ENCODE data around the gene PPP1R3F.

Gene PPP1R3F

DNA sequence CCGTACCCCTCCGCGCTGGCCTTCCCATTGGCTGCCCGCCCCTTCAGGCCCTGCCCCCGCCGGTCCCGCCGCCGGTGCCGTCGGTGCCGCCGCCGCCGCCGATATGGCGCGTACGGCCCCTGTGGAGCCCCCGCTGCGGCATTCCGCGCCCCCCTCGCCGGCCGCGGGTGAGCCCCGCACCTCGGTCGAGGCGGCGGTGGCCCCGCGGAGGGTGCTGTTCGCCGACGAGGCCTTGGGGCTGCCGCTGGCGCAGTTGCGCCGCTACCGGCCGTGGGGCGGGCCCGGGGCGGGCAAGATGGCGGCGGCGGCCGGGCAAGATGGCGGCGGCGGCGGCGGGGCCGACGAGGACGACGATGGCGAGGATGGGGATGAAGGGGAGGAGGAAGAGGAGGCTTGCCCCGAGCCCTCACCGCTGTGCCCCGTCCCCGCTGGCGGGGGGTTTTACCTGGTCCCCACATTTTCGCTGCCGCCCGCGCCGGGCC lies at the start of gene PPP1R3F:
TSS of gene PPP1R3F (plus strand) at position 27 of the 482 bp plus-strand sequence. CDS start at position 104, 77 bp downstream.
- DNase-seq = peak in 5 of 58 donors; percentile 15 to 48 (median 33)

GRCh38 chrX:49220100-49220499 lies 49.5 kb upstream of the PPP1R3F start:
- DNase-seq = no peak

DNA sequence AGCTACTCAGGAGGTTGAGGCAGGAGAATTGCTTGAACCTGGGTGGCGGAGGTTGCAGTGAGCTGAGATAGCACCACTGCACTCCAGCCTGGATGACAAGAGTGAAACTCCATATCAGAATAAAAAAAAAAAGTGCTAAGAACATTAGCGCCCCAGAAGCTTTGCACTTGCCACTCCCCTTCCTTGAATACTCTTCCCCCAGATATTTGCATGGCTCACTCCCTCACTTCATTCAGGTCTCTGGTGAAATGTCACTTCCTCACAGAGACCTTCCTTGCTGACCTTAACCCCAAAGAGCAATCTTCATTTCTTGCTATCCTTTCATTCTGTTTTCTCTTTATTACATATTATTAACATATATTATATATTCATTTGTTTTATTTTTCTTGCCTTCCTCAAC lies 47.7 kb upstream of the PPP1R3F start:
- DNase-seq = no peak

DNA sequence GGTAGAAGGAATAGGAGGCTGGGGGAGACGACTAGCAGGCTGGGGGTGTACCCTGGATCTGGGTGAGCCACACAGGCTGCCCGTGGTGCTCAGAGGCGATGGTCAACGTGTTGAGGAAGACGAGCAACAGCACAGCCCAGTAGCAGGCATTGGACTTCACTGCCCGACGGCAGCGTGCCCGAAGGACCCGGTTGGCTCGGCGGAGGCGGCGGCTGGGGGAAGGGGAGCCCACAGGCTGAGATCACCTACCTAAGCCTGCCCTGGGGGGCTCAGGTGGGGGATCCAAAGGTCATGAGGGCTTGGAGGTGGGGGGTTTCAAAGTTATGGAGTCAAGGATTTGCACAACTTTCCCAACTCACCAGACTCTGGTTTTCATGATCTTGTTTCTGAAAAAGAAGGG lies 43.7 kb upstream of the PPP1R3F start:
- DNase-seq = no peak

- no peak for DNase-seq
These were observed 42.6 kb upstream of the PPP1R3F start for GRCh38 chrX:49226946-49227345.

DNA sequence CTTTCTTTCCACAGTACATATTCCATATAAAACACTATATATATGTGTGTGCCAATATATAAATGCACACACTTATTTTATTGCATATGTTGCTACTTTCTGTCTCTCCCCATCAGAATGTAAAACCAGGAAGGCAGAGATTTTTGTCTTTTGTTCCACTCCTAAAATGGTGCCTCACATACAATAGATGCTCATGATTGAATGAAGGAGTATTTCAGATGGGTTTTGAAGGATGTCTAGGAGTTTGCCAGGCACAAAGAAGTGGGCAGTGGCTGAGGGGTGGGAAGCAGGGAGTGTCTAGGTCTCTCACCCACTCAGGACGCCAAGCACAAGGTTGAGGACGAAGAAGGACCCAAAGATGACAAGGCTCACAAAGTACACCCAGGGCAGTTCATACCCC lies 41.9 kb upstream of the PPP1R3F start:
- DNase-seq = no peak

DNA sequence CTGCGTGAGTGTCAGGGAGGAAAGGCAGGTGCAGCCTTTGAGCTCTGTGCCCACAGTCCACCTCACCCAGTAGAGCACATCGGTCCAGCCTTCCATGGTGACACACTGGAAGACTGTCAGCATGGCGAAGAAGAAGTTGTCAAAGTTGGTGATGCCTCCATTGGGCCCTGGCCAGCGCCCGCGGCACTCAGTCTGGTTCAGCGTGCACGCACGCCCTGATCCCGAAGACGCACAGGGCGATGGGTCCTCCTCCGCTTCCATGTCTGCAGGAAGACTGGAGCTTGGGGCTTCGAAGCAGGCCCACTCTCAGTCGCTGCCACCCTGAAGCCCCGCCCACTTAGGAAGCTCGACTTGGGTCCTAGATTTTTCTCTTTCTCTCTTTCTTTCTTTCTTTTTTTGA lies 41.4 kb upstream of the PPP1R3F start:
- no peak for DNase-seq

DNA sequence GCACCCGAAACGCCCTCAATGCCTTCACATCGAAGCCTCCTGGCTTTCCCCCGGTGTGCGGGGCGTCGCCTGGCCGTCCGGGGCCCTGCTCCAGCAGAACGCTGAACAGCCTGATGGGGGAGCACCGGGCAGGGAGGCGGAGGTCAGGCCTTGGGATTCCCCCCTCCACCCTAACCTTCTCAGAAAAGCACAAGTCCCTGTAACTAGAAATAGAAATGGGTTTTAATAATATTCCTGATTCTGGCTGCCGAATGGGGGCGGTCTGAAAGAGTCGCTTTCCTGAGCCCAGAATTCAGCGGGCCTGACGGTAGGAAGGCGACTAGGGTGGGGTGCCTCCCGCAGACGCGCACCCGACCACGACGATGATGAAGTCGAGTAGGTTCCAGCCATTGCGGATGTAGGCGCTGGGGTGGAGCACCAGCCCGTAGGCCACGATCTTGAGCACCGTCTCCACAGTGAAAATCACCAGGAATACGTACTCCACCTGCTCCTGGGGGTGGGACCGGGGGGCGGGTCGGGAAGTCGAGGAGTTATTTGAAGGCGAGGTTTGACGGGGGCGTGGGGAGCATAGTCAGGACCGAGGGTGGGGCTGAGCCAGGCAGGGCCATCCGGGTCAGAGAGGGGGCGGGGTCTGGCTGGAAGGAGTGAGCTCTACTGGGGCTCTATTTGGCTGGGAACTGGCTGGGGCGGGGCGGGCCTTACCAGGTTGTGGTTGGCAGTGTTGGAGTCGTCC lies 38.9 kb upstream of the PPP1R3F start:
- DNase-seq = peak in 6 of 58 donors; percentile 0 to 18 (median 8)

- no peak for DNase-seq
These were observed 38.1 kb upstream of the PPP1R3F start for GRCh38 chrX:49231333-49232000.

DNA sequence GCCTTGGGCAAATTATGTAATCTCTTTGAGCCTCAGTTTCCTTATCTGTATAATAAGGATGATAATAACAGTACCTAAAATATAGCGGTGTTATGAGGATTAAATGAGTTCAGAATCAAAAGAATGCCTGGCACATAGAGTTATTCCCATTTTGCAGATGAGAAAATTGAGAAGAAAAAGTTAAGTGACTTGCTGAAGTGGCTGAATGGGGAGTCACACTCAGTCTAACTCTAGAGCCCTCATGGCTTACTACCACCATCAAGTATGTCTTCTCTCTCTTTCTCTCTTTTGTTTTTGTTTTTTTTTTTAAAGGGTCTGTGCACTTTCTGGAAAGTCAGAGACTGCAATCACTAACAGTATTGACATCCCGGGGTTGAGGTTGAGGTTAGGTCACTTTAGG lies 37.1 kb upstream of the PPP1R3F start:
- DNase-seq = no peak

DNA sequence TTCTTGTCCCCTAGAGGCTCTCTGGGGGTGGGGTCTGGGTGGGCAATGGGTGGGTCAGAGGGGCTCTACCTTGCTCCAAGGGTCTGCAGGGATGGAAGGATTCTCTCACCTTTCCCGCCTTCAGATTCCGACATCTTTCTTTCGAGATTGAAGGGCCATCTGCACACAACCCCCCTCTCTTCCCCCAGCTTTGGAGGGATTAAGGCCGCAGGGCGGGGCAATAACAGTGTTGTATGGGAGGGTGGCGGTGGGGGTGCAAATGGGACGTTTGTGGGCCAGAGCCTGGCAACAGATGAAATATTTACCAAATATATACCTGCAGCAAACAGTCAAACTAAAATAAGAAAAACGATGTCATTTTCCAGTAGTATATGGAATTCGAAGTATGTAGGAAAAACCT lies 36.4 kb upstream of the PPP1R3F start, which contains the start of gene CACNA1F:
TSS of gene CACNA1F (minus strand) at position 165 of the 400 bp plus-strand sequence. CDS start at position 134, 31 bp downstream.
- DNase-seq = no peak

GRCh38 chrX:49233887-49234555 lies 35.6 kb upstream of the PPP1R3F start:
- DNase-seq = no peak

GRCh38 chrX:49237060-49237459 lies 32.5 kb upstream of the PPP1R3F start:
- no peak for DNase-seq

DNA sequence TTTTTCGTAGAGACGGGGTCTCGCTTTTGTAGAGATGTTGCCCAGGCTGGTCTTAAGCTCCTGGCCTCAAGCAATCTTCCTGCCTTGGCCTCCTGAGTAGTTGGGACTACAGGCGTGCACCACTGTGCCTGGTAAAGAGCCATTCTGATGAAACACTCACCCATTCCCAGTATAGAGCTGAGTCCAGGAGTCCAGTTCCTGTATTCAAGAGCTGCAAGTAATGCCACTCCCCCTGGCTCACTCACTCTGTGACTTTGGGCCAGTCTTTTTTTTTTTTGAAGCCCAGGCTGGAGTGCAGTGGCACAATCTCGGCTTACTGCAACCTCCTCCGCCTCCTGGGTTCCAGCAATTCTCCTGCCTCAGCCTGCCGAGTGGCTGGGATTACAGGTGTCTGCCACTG lies 30.9 kb upstream of the PPP1R3F start:
- DNase-seq = no peak

- no peak for DNase-seq
These were observed 27.0 kb upstream of the PPP1R3F start for GRCh38 chrX:49242545-49243066.

- DNase-seq = no peak
These were observed 26.4 kb upstream of the PPP1R3F start for GRCh38 chrX:49243166-49243565.

DNA sequence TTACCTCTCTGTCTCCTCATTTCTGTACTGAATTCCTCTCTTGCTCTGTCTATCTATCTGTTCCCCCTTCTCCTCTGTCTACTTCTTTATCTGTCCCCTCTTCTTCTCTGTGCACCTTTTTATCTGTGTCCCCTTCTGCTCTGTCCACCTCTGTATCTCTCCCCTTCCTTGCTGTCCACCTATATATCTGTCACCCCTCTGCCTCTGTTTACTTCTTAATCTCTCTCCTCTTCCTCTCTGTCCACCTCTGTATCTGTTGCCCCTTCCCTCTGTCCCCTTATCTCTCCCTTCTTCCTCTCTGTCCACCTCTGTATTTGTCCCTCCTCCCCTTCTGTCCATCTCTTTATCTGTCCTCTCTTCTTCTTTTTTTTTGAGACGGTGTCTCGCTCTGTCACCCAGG lies 25.4 kb upstream of the PPP1R3F start:
- no peak for DNase-seq

DNA sequence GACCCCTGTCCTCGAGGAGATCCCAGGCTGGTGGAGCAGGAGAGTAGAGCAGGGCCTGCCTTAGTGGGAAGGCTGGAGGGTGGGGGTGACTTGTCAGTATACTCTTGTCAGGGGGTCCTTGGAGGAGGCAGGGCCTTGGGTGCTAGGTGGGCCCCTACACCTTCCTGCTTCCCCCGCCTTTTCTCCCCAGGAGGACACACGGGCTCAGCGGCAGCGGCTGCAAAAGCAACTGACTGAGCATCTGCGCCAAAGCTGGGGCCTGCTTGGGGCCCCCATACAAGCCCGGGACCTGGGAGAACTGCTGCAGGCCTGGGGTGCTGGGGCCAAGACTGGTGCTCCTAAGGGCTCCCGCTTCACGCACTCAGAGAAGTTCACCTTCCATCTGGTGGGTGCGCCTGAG lies 23.1 kb upstream of the PPP1R3F start:
- DNase-seq = no peak

DNA sequence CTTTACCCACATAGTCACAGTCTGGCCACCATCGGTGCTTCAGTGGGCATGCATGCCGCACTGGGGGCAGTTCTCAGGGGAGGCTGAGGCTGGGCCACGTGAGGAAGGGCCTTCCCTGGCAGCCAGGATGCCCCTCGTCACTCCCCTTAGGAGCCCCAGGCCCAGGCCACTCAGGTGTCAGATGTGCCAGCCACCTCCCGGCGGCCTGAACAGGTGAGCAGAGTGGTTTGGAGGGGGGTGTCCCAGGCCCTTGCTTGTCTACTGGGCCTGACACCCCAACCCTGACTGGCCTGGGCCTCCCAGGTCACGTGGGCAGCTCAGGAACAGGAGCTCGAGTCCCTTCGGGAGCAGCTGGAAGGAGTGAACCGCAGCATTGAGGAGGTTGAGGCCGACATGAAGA lies 22.2 kb upstream of the PPP1R3F start:
- no peak for DNase-seq

- no peak for DNase-seq
These were observed 21.4 kb upstream of the PPP1R3F start for GRCh38 chrX:49247916-49248811.

GRCh38 chrX:49249071-49249470 lies 20.5 kb upstream of the PPP1R3F start:
- DNase-seq = no peak

Data from anterior cingulate cortex (tissue), 58 donors.